ENCODE results near the gene CTAGE9. TPM values are rescaled to one million over a fixed set of nuclear protein-coding genes. Genes with fewer than 3 reads are reported as not detected.

Gene CTAGE9
- total RNA-seq, 1 donor, result not detected

DNA sequence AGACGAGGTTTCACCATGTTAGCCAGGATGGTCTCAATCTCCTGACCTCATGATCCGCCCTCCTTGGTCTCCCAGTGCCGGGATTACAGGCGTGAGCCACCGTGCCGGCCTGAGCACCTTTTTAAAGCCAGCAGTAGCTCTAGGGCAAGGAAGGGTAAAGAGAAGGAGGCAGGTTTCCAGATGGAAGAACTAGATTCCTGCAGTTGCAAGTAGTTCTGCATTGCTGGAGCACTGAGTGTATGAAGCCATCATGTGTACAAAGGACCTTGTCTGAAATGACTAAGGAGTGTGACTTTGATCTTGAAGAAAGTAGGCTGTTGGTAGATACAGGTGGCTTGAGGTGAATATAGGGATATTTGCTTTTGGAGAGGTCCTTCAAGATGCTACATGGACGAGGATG, 13.9 kb downstream of the CTAGE9 start:
- no peak overlapping the region for H3K27ac ChIP-seq (ENCODE audit: low read depth, low read length)
- no peaks in the 10 kb centered on the region for H3K4me1 ChIP-seq (ENCODE audit: insufficient read depth, low read length)

GRCh38 chr6:131694832-131695426, 15.9 kb downstream of the CTAGE9 start:
- no peaks in the 10 kb centered on the region for H3K27me3 ChIP-seq (ENCODE audit: insufficient read depth, low read length)
- no peaks in the 10 kb centered on the region for H3K9me3 ChIP-seq (ENCODE audit: low read depth, low read length)
- H3K4me1 ChIP-seq (ENCODE audit: insufficient read depth, low read length), result no peaks in the 10 kb centered on the region
- no peak overlapping the region for H3K4me3 ChIP-seq (ENCODE audit: insufficient read depth, low read length)
- H3K27ac ChIP-seq (ENCODE audit: low read depth, low read length), result no peak overlapping the region
- no peak overlapping the region for H2AFZ ChIP-seq (ENCODE audit: low read length)
- peak; percentile 97 for TF ChIP-seq CTCF (IDR thresholded peaks at IDR 0.05; ENCODE audit: extremely low read depth, low read depth, low read length)
- H3K36me3 ChIP-seq (ENCODE audit: insufficient read depth, low read length), result no peaks in the 10 kb centered on the region
- no peaks in the 10 kb centered on the region for H4K20me1 ChIP-seq (ENCODE audit: insufficient read depth, low read length)
- no peaks in the 10 kb centered on the region for H3K79me2 ChIP-seq (ENCODE audit: insufficient read depth, low read length)
- peak; percentile 92 for DNase-seq (ENCODE audit: insufficient read length, low spot score, missing footprints)
- no peak overlapping the region for H3K4me2 ChIP-seq (ENCODE audit: insufficient read depth, low read length)

More for the DNA sequence above, 13.9 kb downstream of the CTAGE9 start:
- no peaks in the 10 kb centered on the region for H3K79me2 ChIP-seq (ENCODE audit: insufficient read depth, low read length)
- H3K27me3 ChIP-seq (ENCODE audit: insufficient read depth, low read length), result no peaks in the 10 kb centered on the region
- H3K4me3 ChIP-seq (ENCODE audit: insufficient read depth, low read length), result no peak overlapping the region
- no peaks in the 10 kb centered on the region for H3K9me3 ChIP-seq (ENCODE audit: low read depth, low read length)
- H3K4me2 ChIP-seq (ENCODE audit: insufficient read depth, low read length), result no peak overlapping the region
- H4K20me1 ChIP-seq (ENCODE audit: insufficient read depth, low read length), result no peaks in the 10 kb centered on the region
- H3K36me3 ChIP-seq (ENCODE audit: insufficient read depth, low read length), result no peaks in the 10 kb centered on the region
- H2AFZ ChIP-seq (ENCODE audit: low read length), result no peak overlapping the region
- no peak for DNase-seq (ENCODE audit: insufficient read length, low spot score, missing footprints)
- no peak for TF ChIP-seq CTCF (IDR thresholded peaks at IDR 0.05; ENCODE audit: extremely low read depth, low read depth, low read length)

GRCh38 chr6:131693384-131693783, 17.4 kb downstream of the CTAGE9 start:
- H4K20me1 ChIP-seq (ENCODE audit: insufficient read depth, low read length), result no peaks in the 10 kb centered on the region
- no peak overlapping the region for H3K4me2 ChIP-seq (ENCODE audit: insufficient read depth, low read length)
- H3K27me3 ChIP-seq (ENCODE audit: insufficient read depth, low read length), result no peaks in the 10 kb centered on the region
- H3K4me1 ChIP-seq (ENCODE audit: insufficient read depth, low read length), result no peaks in the 10 kb centered on the region
- no peak for TF ChIP-seq CTCF (IDR thresholded peaks at IDR 0.05; ENCODE audit: extremely low read depth, low read depth, low read length)
- H2AFZ ChIP-seq (ENCODE audit: low read length), result no peak overlapping the region
- H3K36me3 ChIP-seq (ENCODE audit: insufficient read depth, low read length), result no peaks in the 10 kb centered on the region
- H3K27ac ChIP-seq (ENCODE audit: low read depth, low read length), result no peak overlapping the region
- no peaks in the 10 kb centered on the region for H3K9me3 ChIP-seq (ENCODE audit: low read depth, low read length)
- DNase-seq (ENCODE audit: insufficient read length, low spot score, missing footprints), result no peak
- no peaks in the 10 kb centered on the region for H3K79me2 ChIP-seq (ENCODE audit: insufficient read depth, low read length)
- H3K4me3 ChIP-seq (ENCODE audit: insufficient read depth, low read length), result no peak overlapping the region

GRCh38 chr6:131692589-131692988, 18.2 kb downstream of the CTAGE9 start:
- Histone ChIP-seq H3K4me1 (ENCODE audit: insufficient read depth, low read length) (no peaks in the 10 kb centered on the region), H3K27me3 (ENCODE audit: insufficient read depth, low read length) (no peaks in the 10 kb centered on the region), H2AFZ (ENCODE audit: low read length) (no peak overlapping the region), H3K4me2 (ENCODE audit: insufficient read depth, low read length) (no peak overlapping the region), H3K27ac (ENCODE audit: low read depth, low read length) (no peak overlapping the region), H4K20me1 (ENCODE audit: insufficient read depth, low read length) (no peaks in the 10 kb centered on the region), H3K9me3 (ENCODE audit: low read depth, low read length) (no peaks in the 10 kb centered on the region), H3K79me2 (ENCODE audit: insufficient read depth, low read length) (no peaks in the 10 kb centered on the region), H3K4me3 (ENCODE audit: insufficient read depth, low read length) (no peak overlapping the region), H3K36me3 (ENCODE audit: insufficient read depth, low read length) (no peaks in the 10 kb centered on the region)
- no peak for TF ChIP-seq CTCF (IDR thresholded peaks at IDR 0.05; ENCODE audit: extremely low read depth, low read depth, low read length)
- no peak for DNase-seq (ENCODE audit: insufficient read length, low spot score, missing footprints)
